Lung (tissue), 12 donors: ENCODE data around the gene ITGB6. TPM values are rescaled to one million over a fixed set of nuclear protein-coding genes. Genes with fewer than 3 reads are reported as not detected.

Source experiments
- ATAC-seq: fragments of 200-7000 bp; cut with Tn5 transposase; one replicate; pipeline ENCODE4 v1.9.1; 2020; ENCODE audit warnings: moderate number of reproducible peaks; ENCODE audit not compliant: insufficient read depth, low FRiP score
- DNase-seq, 3 donors: peaks; one replicate each; pipeline ENCODE4 v3.0.0-alpha.2; 2013 to 2017
- H3K27ac ChIP-seq, 2 donors: one replicate each; pipeline ENCODE4 v1.5.1; 2013; ENCODE audit warnings: mild to moderate bottlenecking in 2 of 2, moderate library complexity in 2 of 2, control low read depth in 1 of 2, inconsistent platforms in 1 of 2, low read depth in 1 of 2, low read length in 1 of 2
- H3K27me3 ChIP-seq, 3 donors: one replicate each; pipeline ENCODE4 v1.5.1; 2013; ENCODE audit warnings: low read length in 2 of 3; ENCODE audit not compliant: control insufficient read depth in 3 of 3, insufficient read depth in 3 of 3
- H3K36me3 ChIP-seq, 4 donors: one replicate each; pipeline ENCODE4 v1.5.1; 2013; ENCODE audit warnings: low read length in 4 of 4, mild to moderate bottlenecking in 1 of 4, moderate library complexity in 1 of 4; ENCODE audit not compliant: control insufficient read depth in 4 of 4, insufficient read depth in 4 of 4
- H3K4me1 ChIP-seq, 5 donors: one replicate each; pipeline ENCODE4 v1.5.1; 2013; ENCODE audit warnings: low read length in 5 of 5, mild to moderate bottlenecking in 2 of 5, moderate library complexity in 1 of 5; ENCODE audit not compliant: control insufficient read depth in 5 of 5, insufficient read depth in 5 of 5
- H3K4me3 ChIP-seq: one replicate; pipeline ENCODE4 v1.5.1; 2013; ENCODE audit warnings: mild to moderate bottlenecking, control low read depth, moderate library complexity
- H3K9ac ChIP-seq, 2 donors: one replicate each; pipeline ENCODE4 v1.5.1; 2013; ENCODE audit warnings: low read length in 2 of 2, control low read depth in 1 of 2; ENCODE audit not compliant: insufficient read depth in 1 of 2
- H3K9me3 ChIP-seq, 4 donors: one replicate each; pipeline ENCODE4 v1.5.1; 2013; ENCODE audit warnings: low read length in 3 of 4, mild to moderate bottlenecking in 1 of 4, moderate library complexity in 1 of 4; ENCODE audit not compliant: control insufficient read depth in 4 of 4, insufficient read depth in 3 of 4
- WGBS, 2 donors: extraction: QIAGEN DNeasy Blood & Tissue Kit; methylation state at CpG; one replicate each; pipeline ENCODE4 v1.1.7; 2013; 5-methylcytosine and 5-hydroxymethylcytosine counted together
- polyA plus RNA-seq, 2 donors: library from polyadenylated mRNA; stranded (reverse); fragments of 200-250 nt; gene quantifications; one replicate each; pipeline ENCODE4 v1.2.1, GENCODE V29; 2013
- total RNA-seq, 2 donors: library from RNA; depleted of rRNA in 1 of 2; stranded (reverse); fragments of >200 nt in 1 of 2; gene quantifications; one replicate each; pipeline ENCODE4 v1.2.1, GENCODE V29; 2014 to 2021
- TF ChIP-seq, protein P1 (sequence below): IDR thresholded peaks from 2 replicates; pipeline ENCODE4 v1.5.1; 2012; ENCODE audit warnings: mild to moderate bottlenecking; ENCODE audit errors: control extremely low read depth, extremely low read depth
- donor health status: control.
- donor health status: control.
- donor health status: Bipolar disorder and iron deficiency.
- donor health status: healthy.
- donor health status: DM: yes; HTN: yes; CAD: no.

ITGB6 gene
- total and polyA plus RNA-seq, 4 donors: 35.1 to 141 (median 41.8) TPM

DNA sequence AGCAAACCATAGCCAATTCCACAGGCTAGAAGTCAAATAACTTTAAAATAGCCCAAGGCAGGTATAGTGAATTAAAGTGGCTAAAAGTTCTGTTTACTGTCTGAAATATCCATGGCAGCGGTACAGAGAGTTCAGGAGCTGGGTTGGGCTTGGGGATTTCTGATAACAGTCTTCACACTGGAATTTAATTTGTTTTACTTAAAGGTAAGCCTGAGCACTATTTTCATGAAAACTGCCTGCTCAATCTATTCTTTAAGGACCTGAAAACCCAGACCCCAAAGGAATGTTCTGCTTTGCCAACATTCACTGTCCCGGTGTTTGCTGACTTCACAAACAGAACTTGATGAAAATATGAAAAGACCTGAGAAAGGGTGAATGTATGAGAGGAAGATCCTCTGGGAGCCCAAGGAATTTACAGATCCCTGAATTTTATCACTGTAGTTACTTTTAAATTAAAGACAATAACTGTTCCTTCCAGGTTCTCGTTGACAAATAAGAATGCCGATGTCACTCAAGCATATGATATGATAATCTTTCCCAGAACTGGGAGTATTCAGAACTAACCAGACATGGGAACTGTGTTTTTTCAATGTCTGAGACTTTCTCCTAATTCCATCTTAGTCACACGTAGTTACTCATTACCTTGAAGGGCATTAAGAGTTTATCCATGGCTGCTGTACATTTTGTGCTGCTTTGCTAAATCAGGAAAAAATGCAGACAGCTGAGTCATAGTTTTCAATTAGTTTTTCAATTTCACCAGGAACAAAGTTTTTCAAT lies 28.3 kb upstream of the ITGB6 start:
- 66 to 91% methylated on average over 5 of the region's 5 CpGs for WGBS, 2 donors
- Histone ChIP-seq H3K9me3 (no peaks in the 10 kb centered on the region), H3K27ac (peak overlapping the region; percentile 13 to 84), H3K27me3 (no peaks in the 10 kb centered on the region), H3K36me3 (no peaks in the 10 kb centered on the region), H3K4me1 (peaks cover 0 to 16% (median 0%) of the 10 kb centered on the region in 5 donors), H3K9ac (no peak overlapping the region), H3K4me3 (no peak overlapping the region)
- TF ChIP-seq, protein P1, sequence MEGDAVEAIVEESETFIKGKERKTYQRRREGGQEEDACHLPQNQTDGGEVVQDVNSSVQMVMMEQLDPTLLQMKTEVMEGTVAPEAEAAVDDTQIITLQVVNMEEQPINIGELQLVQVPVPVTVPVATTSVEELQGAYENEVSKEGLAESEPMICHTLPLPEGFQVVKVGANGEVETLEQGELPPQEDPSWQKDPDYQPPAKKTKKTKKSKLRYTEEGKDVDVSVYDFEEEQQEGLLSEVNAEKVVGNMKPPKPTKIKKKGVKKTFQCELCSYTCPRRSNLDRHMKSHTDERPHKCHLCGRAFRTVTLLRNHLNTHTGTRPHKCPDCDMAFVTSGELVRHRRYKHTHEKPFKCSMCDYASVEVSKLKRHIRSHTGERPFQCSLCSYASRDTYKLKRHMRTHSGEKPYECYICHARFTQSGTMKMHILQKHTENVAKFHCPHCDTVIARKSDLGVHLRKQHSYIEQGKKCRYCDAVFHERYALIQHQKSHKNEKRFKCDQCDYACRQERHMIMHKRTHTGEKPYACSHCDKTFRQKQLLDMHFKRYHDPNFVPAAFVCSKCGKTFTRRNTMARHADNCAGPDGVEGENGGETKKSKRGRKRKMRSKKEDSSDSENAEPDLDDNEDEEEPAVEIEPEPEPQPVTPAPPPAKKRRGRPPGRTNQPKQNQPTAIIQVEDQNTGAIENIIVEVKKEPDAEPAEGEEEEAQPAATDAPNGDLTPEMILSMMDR: no peak
- DNase-seq: peak in 2 of 3 donors; percentile 22 to 65
- peak; percentile 27 for ATAC-seq

DNA sequence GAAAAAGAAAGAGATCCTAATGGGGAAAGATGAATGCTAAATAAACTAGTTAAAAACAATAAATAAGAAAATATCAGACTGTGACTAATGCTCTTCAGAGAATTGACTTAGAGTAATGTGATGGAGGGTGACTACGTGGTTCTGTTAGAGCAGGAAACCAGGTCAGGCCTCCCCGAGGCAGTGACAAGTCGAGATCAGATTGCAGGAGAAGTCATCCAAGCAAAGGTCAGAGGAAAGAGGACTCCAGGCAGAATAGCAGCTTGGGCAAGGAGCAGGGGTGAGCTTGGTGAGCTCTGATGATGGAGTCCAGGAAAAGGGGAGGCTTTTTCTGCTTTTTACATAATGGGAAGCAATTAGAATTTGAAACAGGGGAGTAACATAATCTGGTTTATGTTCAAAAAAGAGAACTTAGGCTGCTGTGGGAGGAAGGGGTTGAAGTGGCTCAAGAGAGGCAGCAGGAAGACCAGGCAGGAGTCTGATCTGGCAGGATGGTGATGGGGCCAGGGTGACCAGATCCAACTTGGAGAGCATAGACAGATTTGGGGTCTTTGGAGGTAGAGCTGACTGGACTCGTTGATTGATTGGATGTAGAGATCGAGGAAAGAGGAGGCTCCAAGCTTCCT lies 27.3 kb upstream of the ITGB6 start:
- TF ChIP-seq, protein P1: no peak
- no peaks in the 10 kb centered on the region for H3K36me3 ChIP-seq
- WGBS, 2 donors: 48 to 62% methylated on average over 5 of the region's 5 CpGs
- no peak overlapping the region for H3K4me3 ChIP-seq
- no peaks in the 10 kb centered on the region for H3K27me3 ChIP-seq
- peak overlapping the region in 1 of 2 donors; percentile 1 for H3K9ac ChIP-seq
- no peak for ATAC-seq
- H3K4me1 ChIP-seq: peaks cover 0 to 8% (median 6%) of the 10 kb centered on the region in 5 donors
- H3K27ac ChIP-seq: peak overlapping the region; percentile 24 to 84
- DNase-seq: no peak
- no peaks in the 10 kb centered on the region for H3K9me3 ChIP-seq

DNA sequence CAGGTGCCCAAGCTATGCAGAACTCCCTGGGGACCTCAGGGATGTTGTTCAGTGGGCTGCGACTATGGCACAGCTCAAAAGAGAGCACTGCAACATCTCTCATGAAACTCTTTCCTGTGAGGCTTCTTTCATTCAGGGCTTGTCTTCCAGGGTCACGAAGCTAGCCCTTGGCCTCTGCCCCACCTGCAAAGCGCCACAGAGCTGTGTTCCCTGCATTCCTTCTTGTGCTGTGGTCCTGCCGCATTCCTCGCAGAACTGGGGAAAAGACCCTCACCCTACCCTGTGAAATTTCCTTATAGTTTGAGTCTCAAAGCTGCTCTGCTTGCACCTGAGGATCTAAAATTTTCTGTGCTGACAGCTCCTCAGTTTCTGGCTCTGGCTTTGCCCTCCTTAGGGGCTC lies 26.3 kb upstream of the ITGB6 start:
- H3K9ac ChIP-seq: no peak overlapping the region

More for the DNA sequence above, 26.3 kb upstream of the ITGB6 start:
- TF ChIP-seq, protein P1: no peak
- peaks cover 0 to 18% (median 6%) of the 10 kb centered on the region in 5 donors for H3K4me1 ChIP-seq
- ATAC-seq (no peak), DNase-seq (no peak)
- WGBS, 2 donors: 83 to 87% methylated on average over 5 of the region's 5 CpGs
- peak overlapping the region in 1 of 2 donors; percentile 13 for H3K27ac ChIP-seq
- no peaks in the 10 kb centered on the region for H3K27me3 ChIP-seq
- H3K4me3 ChIP-seq: no peak overlapping the region
- H3K36me3 ChIP-seq: no peaks in the 10 kb centered on the region
- H3K9me3 ChIP-seq: no peaks in the 10 kb centered on the region
